NCI-H774 (cell line): ENCODE measurements around the gene RGS8.
A peak's percentile ranks its signal among the peaks of the same experiment; 100 is the strongest.

ENCODE experiments used
- DNase-seq: peaks from one replicate; lab custom pipeline; 2025; lab: John Stamatoyannopoulos, UW

Gene RGS8

GRCh38 chr1:182671750-182672486, 12.5 kb downstream of the RGS8 start:
- peak; percentile 45 for DNase-seq

GRCh38 chr1:182670032-182670749, 14.2 kb downstream of the RGS8 start:
- DNase-seq, result no peak

DNA sequence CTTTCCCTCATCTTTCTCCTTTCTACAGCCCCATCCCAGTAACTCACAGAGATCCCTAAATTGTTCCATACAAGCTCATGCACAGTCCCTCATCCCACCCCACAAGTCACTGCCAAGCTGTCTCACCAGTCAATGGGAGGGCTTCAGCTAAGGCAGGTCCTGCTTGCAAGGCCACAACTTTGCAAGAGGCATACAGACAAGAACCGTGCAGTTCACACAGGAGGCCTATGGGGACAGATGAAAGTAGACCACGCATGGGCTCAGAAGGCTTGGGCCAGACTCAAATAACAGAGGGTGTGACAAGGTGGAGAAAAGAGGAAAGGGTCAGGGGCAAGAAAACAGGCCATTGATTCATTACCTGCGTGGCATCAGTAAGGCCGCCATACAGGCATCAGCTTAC, 15.1 kb downstream of the RGS8 start:
- DNase-seq, result no peak

- no peak for DNase-seq
These were observed 15.8 kb downstream of the RGS8 start for GRCh38 chr1:182668521-182669054.

DNA sequence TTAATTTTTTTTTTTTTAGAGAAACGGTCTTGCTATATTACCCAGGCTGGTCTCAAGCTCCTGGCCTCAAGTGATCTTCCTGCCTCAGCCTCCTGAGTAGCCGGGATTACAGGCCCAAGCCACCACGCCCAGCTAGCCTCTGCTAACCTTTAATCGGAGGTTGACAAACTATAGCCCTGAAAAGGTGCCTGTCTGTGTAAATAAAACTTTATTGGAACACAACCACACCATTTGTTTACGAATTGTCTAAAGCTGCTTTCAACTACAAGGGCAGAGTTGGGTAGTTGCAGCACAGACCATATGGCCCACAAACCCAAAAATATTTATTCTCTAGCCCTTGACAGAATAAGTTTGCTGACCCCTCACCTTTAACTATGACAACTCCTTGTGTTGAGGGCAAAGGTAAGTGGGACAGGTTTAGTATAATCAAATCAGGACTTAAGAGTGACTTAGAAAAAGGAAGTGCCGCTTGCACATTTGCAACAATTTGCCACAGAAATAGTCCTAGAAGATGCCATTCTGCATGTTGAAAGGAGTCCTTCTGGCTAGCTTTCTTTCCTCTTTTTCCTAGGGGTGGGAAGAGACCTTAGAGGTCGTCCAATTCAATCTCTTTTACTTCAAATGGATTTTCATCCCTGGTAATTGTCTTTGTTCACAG, 16.4 kb downstream of the RGS8 start:
- DNase-seq, result no peak

- DNase-seq, result no peak
These were observed 17.7 kb downstream of the RGS8 start for GRCh38 chr1:182666706-182667105.

DNA sequence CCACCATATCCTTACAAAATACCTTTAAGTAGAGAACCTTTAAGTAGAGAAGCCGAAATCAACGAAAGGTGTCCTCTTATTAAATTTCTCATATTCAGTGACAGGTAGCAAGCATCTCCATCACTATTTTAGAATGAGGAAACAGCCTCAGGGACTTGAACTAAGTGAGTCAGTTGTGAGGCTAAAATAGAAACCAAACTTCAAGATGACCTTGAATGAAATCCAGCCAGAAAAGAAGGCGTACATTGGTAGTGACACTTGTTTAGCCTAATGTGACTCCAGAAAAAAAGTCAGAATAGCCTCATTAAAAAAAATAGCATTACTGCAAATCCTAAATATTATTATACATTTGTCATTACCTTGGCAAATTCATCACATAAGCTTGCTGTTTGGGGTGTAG, 20.1 kb downstream of the RGS8 start:
- DNase-seq, result no peak

GRCh38 chr1:182662956-182663355, 21.4 kb downstream of the RGS8 start:
- DNase-seq, result no peak

DNA sequence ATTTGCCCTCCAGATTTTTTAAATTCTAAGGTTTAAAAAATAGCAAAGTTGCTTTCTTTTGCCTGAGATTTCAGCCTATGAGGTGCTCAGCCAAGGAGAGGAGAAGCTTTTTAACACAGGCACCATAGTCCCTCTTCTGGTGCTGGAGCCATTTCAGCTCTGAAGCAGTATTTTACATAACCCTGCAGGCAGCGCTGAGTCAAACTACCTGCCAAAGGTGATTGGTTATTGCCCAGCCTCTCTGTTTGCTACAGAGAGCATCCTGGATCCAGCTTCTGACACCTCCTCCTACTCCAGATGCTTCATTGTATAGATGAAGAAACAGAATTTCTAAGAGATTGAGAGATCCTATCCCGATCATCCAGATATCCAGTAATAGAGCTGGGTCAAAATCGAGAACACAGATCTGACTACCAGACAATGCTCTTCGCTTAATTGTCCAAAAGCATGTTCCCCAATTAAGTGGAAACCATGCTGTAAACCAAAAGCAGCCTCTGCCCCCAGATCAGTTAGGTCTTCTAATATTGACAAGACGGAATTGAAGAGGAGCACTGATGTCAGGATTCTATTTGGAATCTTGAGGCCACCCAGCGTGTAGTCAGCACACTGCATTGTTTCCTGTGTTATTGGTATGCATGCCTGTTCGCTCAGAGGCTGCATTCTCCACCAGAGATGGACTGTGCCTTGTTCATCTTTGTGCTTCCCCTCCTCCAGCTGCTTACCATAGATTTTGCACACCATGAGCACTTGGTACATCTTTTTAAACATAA, 22.1 kb downstream of the RGS8 start:
- DNase-seq, result no peak

DNA sequence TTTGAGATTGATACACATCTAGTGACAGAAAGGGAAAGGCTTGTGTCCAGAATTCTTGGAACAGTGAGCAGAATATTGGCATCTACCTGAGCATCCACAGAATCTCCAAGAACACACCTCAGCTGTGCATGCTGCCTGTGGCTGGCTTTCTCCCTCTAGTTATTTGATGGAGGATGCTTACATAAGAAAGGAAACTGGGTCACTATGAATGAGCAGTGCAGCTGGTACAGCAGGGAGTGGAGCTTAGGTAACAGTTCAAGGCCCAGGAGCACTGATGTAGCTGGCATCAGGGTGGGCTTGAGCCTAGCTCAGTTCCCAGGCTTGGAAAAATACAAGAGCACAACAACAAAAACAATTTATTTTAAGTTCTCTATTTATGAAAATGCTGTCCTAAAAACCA, 26.3 kb downstream of the RGS8 start:
- no peak for DNase-seq

- no peak for DNase-seq
These were observed 27.5 kb downstream of the RGS8 start for GRCh38 chr1:182656842-182657397.

DNA sequence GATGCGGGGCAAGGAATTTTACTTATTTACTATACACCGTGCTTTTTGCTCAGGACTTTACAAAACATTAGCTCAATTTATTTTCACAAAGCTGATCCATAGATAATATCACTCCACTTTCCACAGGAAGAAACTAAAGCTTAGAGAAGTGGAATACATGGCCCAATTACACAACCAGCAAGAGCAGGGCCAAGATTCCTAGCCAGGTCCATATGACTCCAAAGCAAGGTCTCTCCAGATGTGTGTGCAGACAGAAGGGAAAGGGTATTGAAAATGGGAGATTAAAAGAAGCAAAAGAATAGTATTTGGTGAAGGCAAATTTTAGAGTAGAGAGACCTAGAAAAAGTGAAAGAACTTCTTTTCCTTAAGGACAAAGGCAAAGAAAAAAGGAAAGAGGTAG, 30.4 kb downstream of the RGS8 start:
- DNase-seq, result no peak

DNA sequence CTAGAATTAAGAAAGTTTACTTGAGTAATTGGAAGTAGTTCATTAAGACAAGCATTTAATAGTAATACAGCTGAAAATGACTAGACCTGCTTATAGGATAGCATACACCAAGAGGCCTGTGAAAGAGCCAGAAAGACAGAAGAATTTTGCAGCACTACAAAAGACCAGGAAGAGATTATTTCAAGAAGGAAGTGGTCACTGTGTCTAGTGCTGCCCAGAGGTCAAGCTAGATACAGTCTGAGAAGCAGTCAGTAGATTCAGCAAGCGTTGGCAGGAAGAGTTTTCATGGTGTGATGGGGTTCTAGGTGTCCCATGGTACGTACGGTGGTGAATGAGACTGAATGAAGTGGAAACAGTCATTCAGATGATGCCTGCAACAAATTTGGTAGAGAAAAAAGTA, 31.5 kb downstream of the RGS8 start:
- no peak for DNase-seq

GRCh38 chr1:182651339-182651724, 33.1 kb downstream of the RGS8 start:
- no peak for DNase-seq

DNA sequence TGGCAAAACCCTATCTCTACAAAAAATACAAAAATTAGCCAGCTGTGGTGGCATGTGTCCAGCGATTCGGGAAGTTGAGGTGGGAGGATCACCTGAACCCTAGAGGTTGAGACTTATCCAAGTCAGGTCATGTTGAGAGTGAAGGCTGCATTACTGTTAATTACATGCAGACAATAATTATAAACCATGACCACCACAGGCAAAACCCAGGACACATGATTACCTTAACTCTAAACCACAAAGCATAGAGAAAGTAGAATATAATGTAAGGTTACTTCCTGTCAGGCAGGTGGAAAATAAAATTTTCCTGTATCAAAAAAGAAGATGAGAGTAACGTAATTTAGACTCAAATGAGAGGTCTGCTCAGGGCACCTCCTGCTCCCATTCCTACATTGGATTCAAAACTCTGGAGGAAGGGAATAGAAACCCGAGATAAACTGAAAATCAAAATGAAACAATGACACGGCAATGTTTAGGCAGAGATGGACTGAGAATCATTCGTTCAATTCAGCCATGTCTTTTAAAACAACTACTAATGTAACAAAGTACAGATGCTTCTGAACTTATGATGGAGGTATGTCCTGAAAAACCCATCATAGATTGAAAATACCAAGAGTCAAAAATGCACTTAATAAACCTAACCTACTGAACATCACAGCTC, 33.6 kb downstream of the RGS8 start:
- no peak for DNase-seq

DNA sequence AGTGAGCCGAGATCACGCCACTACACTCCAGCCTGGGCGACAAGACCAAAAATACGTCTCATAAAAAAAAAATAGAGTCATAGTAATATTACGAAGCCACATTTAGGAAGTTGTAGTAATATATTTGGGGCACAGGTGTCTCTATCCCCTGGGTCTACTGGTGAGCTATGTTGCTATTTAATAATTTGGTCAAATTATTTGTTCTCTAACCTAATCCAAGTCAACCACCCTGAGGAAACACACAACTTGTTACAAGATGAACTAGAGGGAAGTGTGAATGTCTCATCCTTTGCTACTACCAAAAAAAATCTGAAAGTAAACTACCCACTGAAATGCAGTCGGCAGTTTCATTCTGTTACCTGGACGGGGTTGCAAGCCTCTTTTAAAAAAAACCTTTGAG, 35.3 kb downstream of the RGS8 start:
- no peak for DNase-seq

- DNase-seq, result no peak
These were observed 37.6 kb downstream of the RGS8 start for GRCh38 chr1:182646739-182647138.

GRCh38 chr1:182644886-182645285, 39.5 kb downstream of the RGS8 start:
- DNase-seq, result no peak

- DNase-seq, result no peak
These were observed 40.7 kb downstream of the RGS8 start for GRCh38 chr1:182643699-182644098.

GRCh38 chr1:182642461-182642860, 41.9 kb downstream of the RGS8 start:
- no peak for DNase-seq

DNA sequence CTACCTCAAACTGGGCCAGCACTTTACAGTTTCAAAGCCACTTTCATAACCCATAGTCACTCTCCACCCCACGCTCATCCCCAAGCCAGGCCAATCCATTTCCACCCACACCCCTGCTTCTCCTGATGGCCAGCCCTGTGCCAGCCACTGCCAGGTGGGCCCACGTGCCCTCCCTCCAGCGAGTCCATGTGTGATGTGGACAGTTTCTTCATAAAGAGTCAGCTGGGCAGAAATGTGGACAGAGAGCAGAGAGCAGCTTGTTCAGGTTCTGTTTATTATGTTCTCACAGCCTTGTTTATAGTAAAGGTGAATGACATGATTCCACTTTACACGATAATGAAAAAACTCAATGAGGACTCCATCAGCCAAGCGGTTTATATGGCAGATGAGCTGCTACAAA, 42.8 kb downstream of the RGS8 start:
- peak; percentile 51 for DNase-seq
